ENCODE measurements around the gene PI16. TPM values are rescaled to one million over a fixed set of nuclear protein-coding genes. Genes with fewer than 3 reads are reported as not detected.

Gene PI16
- total and polyA plus RNA-seq, 2 donors from 2014 or later, result 1.7 to 3.5 TPM

- DNase-seq (no peak), FAIRE-seq (no peak)
- peaks cover 0 to 15% (median 14%) of the 10 kb centered on the region in 3 donors for H3K36me3 ChIP-seq (ENCODE audit: control insufficient read depth in 2 of 3, insufficient read depth in 3 of 3, low read length in 3 of 3)
- H3K9me3 ChIP-seq (ENCODE audit: control insufficient read depth in 2 of 3, insufficient read depth in 1 of 3, low read length in 3 of 3), result no peaks in the 10 kb centered on the region
- H3K27me3 ChIP-seq (ENCODE audit: control insufficient read depth, insufficient read depth, low read length), result no peaks in the 10 kb centered on the region
- no peak overlapping the region for H3K4me3 ChIP-seq (ENCODE audit: low read length in 3 of 3)
- intact Hi-C loops (cut with DNase I), result no loop called here
- H3K9ac ChIP-seq (ENCODE audit: low read length in 3 of 3), result no peak overlapping the region
- TF ChIP-seq CTCF (IDR thresholded peaks at IDR 0.05; ENCODE audit: borderline replicate concordance, extremely low read depth, insufficient read depth), result no peak
- no peaks in the 10 kb centered on the region for H3K4me1 ChIP-seq (ENCODE audit: control insufficient read depth in 2 of 3, insufficient read depth in 2 of 3, low read depth in 1 of 3, low read length in 3 of 3)
- H3K27ac ChIP-seq (ENCODE audit: low read depth in 2 of 2, low read length in 2 of 2), result no peak overlapping the region
These were observed 27.6 kb upstream of the PI16 start for GRCh38 chr6:36926708-36927513.

- Histone ChIP-seq H3K36me3 (ENCODE audit: control insufficient read depth in 2 of 3, insufficient read depth in 3 of 3, low read length in 3 of 3) (peaks cover 0 to 15% (median 14%) of the 10 kb centered on the region in 3 donors), H3K9ac (ENCODE audit: low read length in 3 of 3) (no peak overlapping the region), H3K27ac (ENCODE audit: low read depth in 2 of 2, low read length in 2 of 2) (no peak overlapping the region), H3K4me3 (ENCODE audit: low read length in 3 of 3) (no peak overlapping the region), H3K9me3 (ENCODE audit: control insufficient read depth in 2 of 3, insufficient read depth in 1 of 3, low read length in 3 of 3) (no peaks in the 10 kb centered on the region), H3K27me3 (ENCODE audit: control insufficient read depth, insufficient read depth, low read length) (no peaks in the 10 kb centered on the region), H3K4me1 (ENCODE audit: control insufficient read depth in 2 of 3, insufficient read depth in 2 of 3, low read depth in 1 of 3, low read length in 3 of 3) (no peaks in the 10 kb centered on the region)
- TF ChIP-seq CTCF (IDR thresholded peaks at IDR 0.05; ENCODE audit: borderline replicate concordance, extremely low read depth, insufficient read depth), result no peak
- FAIRE-seq (no peak), DNase-seq (no peak)
- intact Hi-C loops (cut with DNase I), result no loop called here
These were observed 26.6 kb upstream of the PI16 start for GRCh38 chr6:36927691-36928546.

GRCh38 chr6:36928547-36928918 lies 26.0 kb upstream of the PI16 start:
- no peak for FAIRE-seq
- H3K4me1 ChIP-seq (ENCODE audit: control insufficient read depth in 2 of 3, insufficient read depth in 2 of 3, low read depth in 1 of 3, low read length in 3 of 3), result no peaks in the 10 kb centered on the region
- intact Hi-C loops (cut with DNase I), result no loop called here
- DNase-seq, result no peak
- no peak overlapping the region for H3K9ac ChIP-seq (ENCODE audit: low read length in 3 of 3)
- H3K27me3 ChIP-seq (ENCODE audit: control insufficient read depth, insufficient read depth, low read length), result no peaks in the 10 kb centered on the region
- H3K4me3 ChIP-seq (ENCODE audit: low read length in 3 of 3), result no peak overlapping the region
- no peak for TF ChIP-seq CTCF (IDR thresholded peaks at IDR 0.05; ENCODE audit: borderline replicate concordance, extremely low read depth, insufficient read depth)
- H3K27ac ChIP-seq (ENCODE audit: low read depth in 2 of 2, low read length in 2 of 2), result no peak overlapping the region
- H3K9me3 ChIP-seq (ENCODE audit: control insufficient read depth in 2 of 3, insufficient read depth in 1 of 3, low read length in 3 of 3), result no peaks in the 10 kb centered on the region
- H3K36me3 ChIP-seq (ENCODE audit: control insufficient read depth in 2 of 3, insufficient read depth in 3 of 3, low read length in 3 of 3), result peaks cover 0 to 14% (median 13%) of the 10 kb centered on the region in 3 donors
